Body of pancreas (tissue), 4 donors: ENCODE results near the gene SNX18. TPM values are rescaled to one million over a fixed set of nuclear protein-coding genes. Genes with fewer than 3 reads are reported as not detected.

Source experiments
- ATAC-seq: fragments of 150-250 bp; one replicate; pipeline ENCODE4 v1.9.1; 2016
- DNase-seq, 4 donors: peaks; one replicate each; pipeline ENCODE4 v3.0.0-alpha.2; 2019
- H3K27ac ChIP-seq, 4 donors: fragments of 200-600 bp; sonication (generic); 1 replicate in 3 of 4; 2 replicates in 1 of 4; pipeline versions ENCODE4 v1.5.1 to v1.6.1; 2016 to 2019; ENCODE audit warnings: mild to moderate bottlenecking in 1 of 4, mixed read lengths in 1 of 4, moderate library complexity in 1 of 4
- H3K27me3 ChIP-seq, 2 donors: fragments of 200-600 bp; sonication (generic); one replicate each; pipeline ENCODE4 v1.6.0; 2016; ENCODE audit warnings: mild to moderate bottlenecking in 1 of 2
- H3K36me3 ChIP-seq, 2 donors: fragments of 200-600 bp; sonication (generic); replicated peaks in 1 of 2; 2 replicates each; pipeline ENCODE4 v1.5.1; 2016; ENCODE audit warnings: low read depth in 2 of 2; ENCODE audit not compliant: insufficient read depth in 1 of 2
- H3K4me1 ChIP-seq: fragments of 200-600 bp; sonication (generic); one replicate; pipeline ENCODE4 v1.6.0; 2016
- H3K4me3 ChIP-seq, 2 donors: fragments of 200-600 bp; sonication (generic); 1 replicate in 1 of 2; 2 replicates in 1 of 2; pipeline ENCODE4 v1.5.1; 2016 to 2019
- H3K9me3 ChIP-seq, 3 donors: fragments of 200-600 bp; sonication (generic); 1 replicate in 2 of 3; 2 replicates in 1 of 3; pipeline ENCODE4 v1.5.1; 2016
- CTCF ChIP-seq, 7 experiments: fragments of 450-650 bp in 4 of 7; fragments of 200-600 bp in 3 of 7; sonication (generic) in 3 of 7; IDR thresholded peaks; one replicate each; pipeline ENCODE4 v1.5.1; 2016 to 2019; ENCODE audit warnings: antibody characterized with exemption in 7 of 7
- POLR2A ChIP-seq, 3 donors: fragments of 450-650 bp; IDR thresholded peaks; one replicate each; pipeline ENCODE4 v1.6.1; 2016; ENCODE audit warnings: antibody characterized with exemption in 3 of 3, mild to moderate bottlenecking in 2 of 3
- WGBS, 2 donors: methylation state at CpG; one replicate each; pipeline ENCODE4 v1.1.5; 2017; 5-methylcytosine and 5-hydroxymethylcytosine counted together
- intact Hi-C: fragments of 100-400 bp; cut with DNase I; formaldehyde crosslinking; loops from one replicate; pipeline ENCODE4 v1.15.1; 2023
- total RNA-seq, 2 donors: library from RNA; depleted of rRNA; stranded (reverse); fragments of >200 nt; gene quantifications; one replicate each; pipeline ENCODE4 v1.1.0, GENCODE V29; 2016

SNX18 gene
- total RNA-seq, 2 donors from 2014 or later: 22.4 to 24.4 TPM

GRCh38 chr5:54537725-54538124 lies 20.2 kb downstream of the SNX18 start:
- H3K9me3 ChIP-seq: no peaks in the 10 kb centered on the region
- peak overlapping the region in 2 of 4 donors; percentile 21 to 54 for H3K27ac ChIP-seq
- H3K4me3 ChIP-seq: no peak overlapping the region
- H3K36me3 ChIP-seq: no peaks in the 10 kb centered on the region
- TF ChIP-seq POLR2A (IDR thresholded peaks at IDR 0.05) (no peak), CTCF (IDR thresholded peaks at IDR 0.05) (no peak)
- intact Hi-C loops: no loop called here
- peaks cover 47% of the 10 kb centered on the region for H3K4me1 ChIP-seq
- DNase-seq: no peak
- no peaks in the 10 kb centered on the region for H3K27me3 ChIP-seq
- ATAC-seq: no peak
- 70 to 78% methylated on average over 2 of the region's 2 CpGs for WGBS, 2 donors

GRCh38 chr5:54538156-54538555 lies 20.6 kb downstream of the SNX18 start:
- no peak overlapping the region for H3K4me3 ChIP-seq
- WGBS, 2 donors: 67 to 72% methylated on average over 3 of the region's 3 CpGs
- ATAC-seq: no peak
- intact Hi-C loops: no loop called here
- H3K27ac ChIP-seq: peak overlapping the region in 2 of 4 donors; percentile 21 to 54
- H3K27me3 ChIP-seq: no peaks in the 10 kb centered on the region
- peaks cover 46% of the 10 kb centered on the region for H3K4me1 ChIP-seq
- TF ChIP-seq CTCF (IDR thresholded peaks at IDR 0.05) (no peak), POLR2A (IDR thresholded peaks at IDR 0.05) (no peak)
- DNase-seq: no peak
- H3K9me3 ChIP-seq: no peaks in the 10 kb centered on the region
- H3K36me3 ChIP-seq: no peaks in the 10 kb centered on the region

- Histone ChIP-seq H3K4me1 (peaks cover 38% of the 10 kb centered on the region), H3K27ac (no peak overlapping the region), H3K9me3 (no peaks in the 10 kb centered on the region), H3K27me3 (no peaks in the 10 kb centered on the region), H3K36me3 (no peaks in the 10 kb centered on the region), H3K4me3 (no peak overlapping the region)
- TF ChIP-seq CTCF (IDR thresholded peaks at IDR 0.05) (no peak), POLR2A (IDR thresholded peaks at IDR 0.05) (no peak)
- WGBS, 2 donors: 96 to 97% methylated on average over 4 of the region's 4 CpGs
- ATAC-seq (no peak), DNase-seq (no peak)
- intact Hi-C loops: no loop called here
These were observed 21.4 kb downstream of the SNX18 start for GRCh38 chr5:54539001-54539400.

GRCh38 chr5:54540286-54540685 lies 22.7 kb downstream of the SNX18 start:
- intact Hi-C loops: no loop called here

More at GRCh38 chr5:54540286-54540685, 22.7 kb downstream of the SNX18 start:
- Histone ChIP-seq H3K36me3 (no peaks in the 10 kb centered on the region), H3K9me3 (no peaks in the 10 kb centered on the region), H3K27ac (no peak overlapping the region), H3K4me1 (peaks cover 25% of the 10 kb centered on the region), H3K27me3 (no peaks in the 10 kb centered on the region), H3K4me3 (no peak overlapping the region)
- ATAC-seq (no peak), DNase-seq (no peak)
- 93 to 95% methylated on average over 3 of the region's 3 CpGs for WGBS, 2 donors
- no peak for TF ChIP-seq CTCF (IDR thresholded peaks at IDR 0.05)
